ENCODE data around the gene NKPD1.

Gene NKPD1

DNA sequence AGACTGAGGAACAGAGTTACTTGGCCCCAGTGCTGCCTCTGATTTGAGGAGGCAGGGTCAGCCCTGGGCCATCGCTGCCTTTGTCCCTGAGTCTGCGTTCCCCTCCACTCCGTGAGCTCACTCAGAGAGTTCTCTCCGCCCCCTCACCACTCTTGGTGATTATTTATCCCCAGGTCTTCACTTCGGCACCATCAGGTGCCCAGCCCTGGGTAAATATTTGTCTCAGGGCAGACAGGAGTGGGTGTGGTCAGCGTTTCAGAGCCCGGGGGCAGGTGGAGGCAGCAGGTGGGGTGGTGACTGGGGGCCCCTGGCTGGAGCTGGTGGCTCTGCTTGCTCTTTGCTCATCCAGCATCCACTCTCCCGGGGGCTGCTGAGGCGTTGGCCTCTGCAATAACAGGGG, 47.2 kb downstream of the NKPD1 start:
- DNase-seq = no peak

DNA sequence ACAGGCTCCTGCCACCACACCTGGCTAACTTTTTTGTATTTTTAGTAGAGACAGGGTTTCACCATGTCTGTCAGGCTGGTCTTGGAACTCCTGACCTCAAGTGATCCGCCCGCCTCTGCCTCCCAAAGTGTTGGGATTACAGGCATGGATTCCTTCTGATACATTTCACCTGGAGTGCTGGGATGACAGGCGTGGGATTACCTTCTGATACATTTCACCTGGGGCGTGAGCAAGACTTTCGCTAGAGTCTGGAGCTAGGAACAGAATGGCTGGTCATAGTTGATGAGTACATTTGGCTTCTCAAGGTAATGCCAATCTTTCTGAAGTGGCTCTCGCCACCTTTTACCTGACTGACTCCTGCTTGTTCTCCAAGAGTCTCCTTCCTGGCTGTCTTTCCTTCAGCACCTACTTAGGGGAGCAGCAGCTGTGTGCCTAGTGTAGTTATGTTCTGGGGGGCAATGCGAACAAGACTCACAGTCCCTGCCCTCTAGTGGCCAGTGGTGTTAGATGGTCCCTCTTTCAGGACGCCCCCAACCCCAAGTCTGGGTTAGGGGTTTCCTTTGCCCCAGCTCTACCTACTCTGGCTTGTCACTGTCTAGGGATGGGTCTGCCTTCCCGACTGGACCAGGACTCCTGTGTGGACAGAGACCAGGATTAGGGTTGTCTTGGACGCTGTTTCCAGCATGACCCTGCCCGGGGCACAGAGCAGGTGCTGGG, 48.5 kb downstream of the NKPD1 start:
- no peak for DNase-seq

All from cortex of kidney (tissue), 1 donor.